K562 (cell line): ENCODE results near the gene EGR2. TPM values are rescaled to one million over a fixed set of nuclear protein-coding genes. Genes with fewer than 3 reads are reported as not detected.

ENCODE experiments used
- BHLHE40 ChIP-seq: IDR thresholded peaks from 2 replicates; pipeline ENCODE4 v1.6.1; 2011; ENCODE audit warnings: low read length, improper control_type of control experiment
- CHD4 ChIP-seq: fragments of 200-600 bp; sonication (generic); IDR thresholded peaks from 3 replicates; pipeline ENCODE4 v1.6.1; 2012; ENCODE audit warnings: low read depth, mild to moderate bottlenecking, mixed read lengths, low read length, inconsistent platforms; ENCODE audit not compliant: insufficient read depth, insufficient replicate concordance, poor library complexity, severe bottlenecking
- COPS2 ChIP-seq: fragments of 450-650 bp; conservative IDR thresholded peaks from 2 replicates; pipeline ENCODE4 v1.6.1; 2016; ENCODE audit warnings: mild to moderate bottlenecking, moderate library complexity
- DACH1 ChIP-seq: fragments of 450-650 bp; IDR thresholded peaks from 2 replicates; pipeline ENCODE4 v1.6.1; 2018; ENCODE audit not compliant: partially characterized antibody
- EP400 ChIP-seq: fragments of 450-650 bp; IDR thresholded peaks from 2 replicates; pipeline ENCODE4 v1.6.1; 2017; ENCODE audit warnings: antibody characterized with exemption, mild to moderate bottlenecking, moderate library complexity
- ETV1 ChIP-seq: fragments of 450-650 bp; conservative IDR thresholded peaks from 2 replicates; pipeline ENCODE4 v1.6.1; 2016; ENCODE audit warnings: missing genetic modification characterization, control low read depth, low read depth, missing compliant biosample characterization
- LEF1 ChIP-seq: fragments of 450-650 bp; IDR thresholded peaks from 2 replicates; pipeline ENCODE4 v1.6.1; 2016; ENCODE audit warnings: mild to moderate bottlenecking
- MAFK ChIP-seq: IDR thresholded peaks from 2 replicates; pipeline ENCODE4 v1.6.1; 2011; ENCODE audit warnings: low read length, improper control_type of control experiment
- PHB2 ChIP-seq: fragments of 450-650 bp; IDR thresholded peaks from 2 replicates; pipeline ENCODE4 v1.6.1; 2017; ENCODE audit warnings: low read depth
- RB1 ChIP-seq: fragments of 450-650 bp; IDR thresholded peaks from 2 replicates; pipeline ENCODE4 v1.6.1; 2017; ENCODE audit warnings: low read depth, mild to moderate bottlenecking
- RFX5 ChIP-seq: IDR thresholded peaks from 2 replicates; pipeline ENCODE4 v1.6.1; 2011; ENCODE audit warnings: low read depth, mild to moderate bottlenecking, improper control_type of control experiment, low read length
- SRSF1 ChIP-seq: fragments of 200-400 bp; formaldehyde crosslinking; IDR thresholded peaks from 2 replicates; pipeline ENCODE4 v1.6.1; 2017; ENCODE audit warnings: mild to moderate bottlenecking, low read depth, low read length, moderate library complexity
- TAF7 ChIP-seq: fragments of 450-650 bp; IDR thresholded peaks from 2 replicates; pipeline ENCODE4 v1.6.1; 2016; ENCODE audit warnings: missing genetic modification characterization, missing compliant biosample characterization
- TBL1XR1 ChIP-seq, 2 experiments: IDR thresholded peaks; 2 replicates each; pipeline ENCODE4 v1.6.1; 2012; ENCODE audit warnings: improper control_type of control experiment in 2 of 2, low read length in 2 of 2, mild to moderate bottlenecking in 1 of 2
- YBX1 ChIP-seq: fragments of 450-650 bp; IDR thresholded peaks from 2 replicates; pipeline ENCODE4 v1.7.1; 2016; ENCODE audit warnings: mild to moderate bottlenecking
- polyA plus RNA-seq, 8 experiments: library from polyadenylated mRNA; depleted of rRNA in 4 of 8; stranded (reverse) in 5 of 8; unstranded in 3 of 8; fragments of >200 nt; fragmentation: Nextera tagmentation in 2 of 8; fragmentation: Illumina TruSeq in 1 of 8; extraction: Ambion mirVana in 2 of 8; extraction: Trizol in 1 of 8; gene quantifications; 2 replicates each; pipeline versions ENCODE4 v1.2.1 to v1.2.3, GENCODE V29; 2011 to 2014; ENCODE audit warnings: inconsistent platforms in 1 of 8, missing spikeins in 1 of 8
- total RNA-seq, 7 experiments: library from RNA; depleted of rRNA in 6 of 7; stranded (reverse); fragments of >200 nt in 6 of 7; fragmentation: Illumina TruSeq in 2 of 7; extraction: Trizol in 2 of 7; gene quantifications; 2 replicates each; pipeline versions ENCODE4 v1.2.1 to v1.2.3, GENCODE V29; 2011 to 2021; ENCODE audit warnings: low replicate concordance in 1 of 7
- TF ChIP-seq, protein P1 (sequence below), 2 experiments: fragments of 200-800 bp in 1 of 2; sonication (Bioruptor generic) in 1 of 2; sonication (generic) in 1 of 2; formaldehyde crosslinking in 1 of 2; IDR thresholded peaks in 1 of 2; conservative IDR thresholded peaks in 1 of 2; 2 replicates each; pipeline versions ENCODE4 v1.5.0 to v1.6.1; 2016 to 2020; ENCODE audit warnings: missing compliant biosample characterization in 1 of 2, missing genetic modification characterization in 1 of 2, missing genetic modification reagents in 1 of 2
- TF ChIP-seq, protein P2 (sequence below): sonication (generic); formaldehyde crosslinking; IDR thresholded peaks from 2 replicates; pipeline ENCODE4 v1.4.0; 2020; ENCODE audit warnings: mild to moderate bottlenecking, missing genetic modification reagents
- TF ChIP-seq, protein P3 (sequence below): sonication (generic); formaldehyde crosslinking; IDR thresholded peaks from 2 replicates; pipeline ENCODE4 v1.8.0; 2022; ENCODE audit warnings: mild to moderate bottlenecking, missing genetic modification reagents, borderline replicate concordance
- TF ChIP-seq, protein P4 (sequence below): fragments of 250-450 bp; sonication (Bioruptor Pico); IDR thresholded peaks from 2 replicates; pipeline ENCODE4 v1.4.0; 2020; ENCODE audit warnings: mild to moderate bottlenecking

Gene EGR2
- total and polyA plus RNA-seq, 9 of the 15 experiments (the other 6 are each of a cell fraction or from before 2014, with no cell fraction given) = 0.08 to 0.18 (median 0.12) TPM; not detected in 4

DNA sequence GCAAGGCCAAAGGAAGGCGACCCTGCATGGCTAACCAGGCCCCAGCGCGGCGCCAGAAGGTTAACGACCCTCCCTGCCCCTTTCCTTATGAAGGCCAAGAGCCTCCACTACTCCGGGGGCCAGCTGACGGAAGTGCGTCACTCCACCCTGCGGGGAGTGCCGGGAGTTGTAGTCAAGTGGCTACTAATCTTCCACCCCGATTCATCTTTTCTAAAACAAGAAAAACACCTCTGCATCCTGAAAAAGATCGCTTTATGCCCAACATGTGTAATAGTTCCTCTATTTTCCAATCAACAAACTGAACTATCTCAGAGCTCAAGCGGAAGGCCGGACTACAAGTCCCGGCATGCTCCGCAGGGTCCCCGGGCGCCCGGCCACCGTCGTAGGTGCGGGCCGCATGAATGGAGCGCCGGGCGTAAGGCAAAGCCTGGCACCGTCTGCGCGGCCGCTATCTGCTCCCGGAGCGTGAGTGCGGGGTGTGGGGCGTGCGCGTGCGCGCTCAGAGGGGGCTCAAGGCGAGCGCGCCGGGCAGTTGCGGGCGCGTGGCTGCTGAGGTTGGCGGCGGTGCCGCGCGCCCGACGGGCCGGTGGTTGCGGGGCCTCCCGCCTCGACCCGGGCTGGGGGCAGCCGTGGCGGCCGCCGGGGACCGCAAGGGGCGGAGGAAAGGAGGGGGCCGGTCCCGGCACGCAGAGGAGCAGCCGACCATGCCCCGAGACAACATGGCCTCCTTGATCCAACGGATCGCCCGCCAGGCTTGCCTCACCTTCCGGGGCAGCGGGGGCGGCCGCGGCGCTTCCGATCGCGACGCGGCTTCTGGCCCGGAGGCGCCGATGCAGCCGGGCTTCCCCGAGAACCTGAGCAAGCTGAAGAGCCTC is 11.6 kb downstream of the EGR2 start, which contains the start of gene ADO (continued):
- TF ChIP-seq, protein P1, sequence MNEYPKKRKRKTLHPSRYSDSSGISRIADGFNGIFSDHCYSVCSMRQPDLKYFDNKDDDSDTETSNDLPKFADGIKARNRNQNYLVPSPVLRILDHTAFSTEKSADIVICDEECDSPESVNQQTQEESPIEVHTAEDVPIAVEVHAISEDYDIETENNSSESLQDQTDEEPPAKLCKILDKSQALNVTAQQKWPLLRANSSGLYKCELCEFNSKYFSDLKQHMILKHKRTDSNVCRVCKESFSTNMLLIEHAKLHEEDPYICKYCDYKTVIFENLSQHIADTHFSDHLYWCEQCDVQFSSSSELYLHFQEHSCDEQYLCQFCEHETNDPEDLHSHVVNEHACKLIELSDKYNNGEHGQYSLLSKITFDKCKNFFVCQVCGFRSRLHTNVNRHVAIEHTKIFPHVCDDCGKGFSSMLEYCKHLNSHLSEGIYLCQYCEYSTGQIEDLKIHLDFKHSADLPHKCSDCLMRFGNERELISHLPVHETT (CRISPR knock-in tag; conservative IDR thresholded peaks at IDR 0.05 in 1 of 2, IDR thresholded peaks at IDR 0.05 in 1 of 2) = peak in 1 of 2 experiments; percentile 90; a peak in 2 of 4 replicates
- TF ChIP-seq EP400 (peak; percentile 76), DACH1 (peak; percentile 99), RFX5 (no peak), RB1 (peak; percentile 71), TBL1XR1 (IDR thresholded peaks at IDR 0.05; ENCODE audit: low read length in 2 of 2) (peak in 1 of 2 experiments; percentile 65; a peak in 1 of 4 replicates), TAF7 (tag) (peak; percentile 52; the same call in 1 of the 2 replicates), SRSF1 (no peak), CHD4 (no peak), YBX1 (no peak), LEF1 (no peak), BHLHE40 (peak; percentile 42; the same call in 1 of the 2 replicates), COPS2 (no peak), ETV1 (tag) (peak; percentile 74), MAFK (no peak), PHB2 (no peak)
- TF ChIP-seq, protein P2, sequence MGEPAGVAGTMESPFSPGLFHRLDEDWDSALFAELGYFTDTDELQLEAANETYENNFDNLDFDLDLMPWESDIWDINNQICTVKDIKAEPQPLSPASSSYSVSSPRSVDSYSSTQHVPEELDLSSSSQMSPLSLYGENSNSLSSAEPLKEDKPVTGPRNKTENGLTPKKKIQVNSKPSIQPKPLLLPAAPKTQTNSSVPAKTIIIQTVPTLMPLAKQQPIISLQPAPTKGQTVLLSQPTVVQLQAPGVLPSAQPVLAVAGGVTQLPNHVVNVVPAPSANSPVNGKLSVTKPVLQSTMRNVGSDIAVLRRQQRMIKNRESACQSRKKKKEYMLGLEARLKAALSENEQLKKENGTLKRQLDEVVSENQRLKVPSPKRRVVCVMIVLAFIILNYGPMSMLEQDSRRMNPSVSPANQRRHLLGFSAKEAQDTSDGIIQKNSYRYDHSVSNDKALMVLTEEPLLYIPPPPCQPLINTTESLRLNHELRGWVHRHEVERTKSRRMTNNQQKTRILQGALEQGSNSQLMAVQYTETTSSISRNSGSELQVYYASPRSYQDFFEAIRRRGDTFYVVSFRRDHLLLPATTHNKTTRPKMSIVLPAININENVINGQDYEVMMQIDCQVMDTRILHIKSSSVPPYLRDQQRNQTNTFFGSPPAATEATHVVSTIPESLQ (CRISPR knock-in tag) = no peak
- TF ChIP-seq, protein P3, sequence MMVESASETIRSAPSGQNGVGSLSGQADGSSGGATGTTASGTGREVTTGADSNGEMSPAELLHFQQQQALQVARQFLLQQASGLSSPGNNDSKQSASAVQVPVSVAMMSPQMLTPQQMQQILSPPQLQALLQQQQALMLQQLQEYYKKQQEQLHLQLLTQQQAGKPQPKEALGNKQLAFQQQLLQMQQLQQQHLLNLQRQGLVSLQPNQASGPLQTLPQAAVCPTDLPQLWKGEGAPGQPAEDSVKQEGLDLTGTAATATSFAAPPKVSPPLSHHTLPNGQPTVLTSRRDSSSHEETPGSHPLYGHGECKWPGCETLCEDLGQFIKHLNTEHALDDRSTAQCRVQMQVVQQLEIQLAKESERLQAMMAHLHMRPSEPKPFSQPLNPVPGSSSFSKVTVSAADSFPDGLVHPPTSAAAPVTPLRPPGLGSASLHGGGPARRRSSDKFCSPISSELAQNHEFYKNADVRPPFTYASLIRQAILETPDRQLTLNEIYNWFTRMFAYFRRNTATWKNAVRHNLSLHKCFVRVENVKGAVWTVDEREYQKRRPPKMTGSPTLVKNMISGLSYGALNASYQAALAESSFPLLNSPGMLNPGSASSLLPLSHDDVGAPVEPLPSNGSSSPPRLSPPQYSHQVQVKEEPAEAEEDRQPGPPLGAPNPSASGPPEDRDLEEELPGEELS (CRISPR knock-in tag) = peak; percentile 67; the same call in 1 of the 2 replicates
- TF ChIP-seq, protein P4, sequence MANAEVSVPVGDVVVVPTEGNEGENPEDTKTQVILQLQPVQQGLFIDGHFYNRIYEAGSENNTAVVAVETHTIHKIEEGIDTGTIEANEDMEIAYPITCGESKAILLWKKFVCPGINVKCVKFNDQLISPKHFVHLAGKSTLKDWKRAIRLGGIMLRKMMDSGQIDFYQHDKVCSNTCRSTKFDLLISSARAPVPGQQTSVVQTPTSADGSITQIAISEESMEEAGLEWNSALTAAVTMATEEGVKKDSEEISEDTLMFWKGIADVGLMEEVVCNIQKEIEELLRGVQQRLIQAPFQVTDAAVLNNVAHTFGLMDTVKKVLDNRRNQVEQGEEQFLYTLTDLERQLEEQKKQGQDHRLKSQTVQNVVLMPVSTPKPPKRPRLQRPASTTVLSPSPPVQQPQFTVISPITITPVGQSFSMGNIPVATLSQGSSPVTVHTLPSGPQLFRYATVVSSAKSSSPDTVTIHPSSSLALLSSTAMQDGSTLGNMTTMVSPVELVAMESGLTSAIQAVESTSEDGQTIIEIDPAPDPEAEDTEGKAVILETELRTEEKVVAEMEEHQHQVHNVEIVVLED = peak; percentile 83
